SH-SY5Y (cell line): ENCODE results near the gene OR6N2.

Source experiments
- GATA2 ChIP-seq: IDR thresholded peaks from 2 replicates; pipeline ENCODE4 v1.6.1; 2011; ENCODE audit warnings: mild to moderate bottlenecking, low read depth, low read length
- GATA3 ChIP-seq: IDR thresholded peaks from 2 replicates; pipeline ENCODE4 v1.6.1; 2011; ENCODE audit warnings: low read depth, mild to moderate bottlenecking, low read length, moderate library complexity

DNA sequence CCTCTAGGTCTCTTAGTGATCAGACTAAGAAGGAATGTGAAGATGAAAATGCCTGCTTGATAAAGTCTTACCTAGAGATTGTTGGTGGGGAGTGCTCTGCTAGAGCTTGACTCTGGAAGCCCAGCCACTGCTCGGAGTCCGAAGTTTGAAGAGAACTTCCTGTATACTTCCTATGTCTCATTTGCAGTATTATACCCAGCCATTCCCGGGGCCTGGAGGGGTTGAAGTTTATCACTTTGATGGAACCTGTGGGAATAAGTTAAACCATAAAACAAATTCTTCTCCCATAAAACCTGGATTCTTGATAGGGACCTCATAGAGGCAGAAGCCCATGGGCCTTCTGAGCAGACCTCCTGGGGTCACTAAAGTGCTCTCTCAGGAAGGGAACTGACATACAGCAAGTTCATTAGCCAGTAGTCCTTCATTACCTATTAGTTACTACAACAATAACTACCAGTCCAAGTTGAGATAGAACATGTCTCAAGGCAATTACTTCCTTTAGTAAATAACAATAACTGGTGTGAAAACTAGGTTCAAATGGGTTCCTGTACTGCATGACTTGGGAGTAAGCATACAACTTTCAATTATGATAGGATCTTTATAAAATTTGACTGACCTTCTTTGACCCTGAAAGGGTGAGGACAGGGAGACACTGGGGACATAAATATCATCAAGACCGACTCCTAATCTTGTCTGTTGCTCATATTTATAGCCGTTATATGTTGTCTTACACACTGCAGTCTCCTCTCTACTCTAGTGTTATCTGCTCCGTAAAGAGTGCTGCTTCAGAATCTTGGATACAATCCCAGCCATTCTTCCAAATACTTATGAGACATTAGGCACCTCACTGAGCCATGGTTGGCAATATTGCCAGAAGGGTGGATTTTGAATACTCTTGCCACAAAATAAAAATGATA lies 8.8 kb downstream of the OR6N2 start, which contains the start of gene OR6N1:
- no peak for TF ChIP-seq GATA2
- TF ChIP-seq GATA3 = no peak
